Measurements from ENCODE around the gene PTPRE. TPM values are rescaled to one million over a fixed set of nuclear protein-coding genes. Genes with fewer than 3 reads are reported as not detected.

PTPRE gene
- total RNA-seq, 1 donor = 0.09 TPM

- no peak overlapping the region for H3K4me3 ChIP-seq (ENCODE audit: low read depth, low read length)
- DNase-seq (ENCODE audit: low read depth) = no peak
- no peak for TF ChIP-seq CTCF (IDR thresholded peaks at IDR 0.05; ENCODE audit: insufficient read depth, low read length)
These were observed 102.6 kb downstream of the PTPRE start for GRCh38 chr10:128009372-128010126.

GRCh38 chr10:128011059-128011979 lies 104.4 kb downstream of the PTPRE start:
- TF ChIP-seq CTCF (IDR thresholded peaks at IDR 0.05; ENCODE audit: insufficient read depth, low read length) = peak; percentile 98
- DNase-seq (ENCODE audit: low read depth) = peak; percentile 58
- H3K4me3 ChIP-seq (ENCODE audit: low read depth, low read length) = no peak overlapping the region

GRCh38 chr10:128013626-128014025 lies 106.7 kb downstream of the PTPRE start:
- H3K4me3 ChIP-seq (ENCODE audit: low read depth, low read length) = no peak overlapping the region
- no peak for DNase-seq (ENCODE audit: low read depth)
- TF ChIP-seq CTCF (IDR thresholded peaks at IDR 0.05; ENCODE audit: insufficient read depth, low read length) = no peak

- TF ChIP-seq CTCF (IDR thresholded peaks at IDR 0.05; ENCODE audit: insufficient read depth, low read length) = no peak
These were observed 107.3 kb downstream of the PTPRE start for GRCh38 chr10:128014236-128014635.

GRCh38 chr10:128016423-128017060 lies 109.6 kb downstream of the PTPRE start:
- DNase-seq (ENCODE audit: low read depth) = no peak
- no peak overlapping the region for H3K4me3 ChIP-seq (ENCODE audit: low read depth, low read length)
- no peak for TF ChIP-seq CTCF (IDR thresholded peaks at IDR 0.05; ENCODE audit: insufficient read depth, low read length)

More at GRCh38 chr10:128014236-128014635, 107.3 kb downstream of the PTPRE start:
- DNase-seq (ENCODE audit: low read depth) = no peak
- H3K4me3 ChIP-seq (ENCODE audit: low read depth, low read length) = no peak overlapping the region

- no peak overlapping the region for H3K4me3 ChIP-seq (ENCODE audit: low read depth, low read length)
- TF ChIP-seq CTCF (IDR thresholded peaks at IDR 0.05; ENCODE audit: insufficient read depth, low read length) = no peak
- no peak for DNase-seq (ENCODE audit: low read depth)
These were observed 110.9 kb downstream of the PTPRE start for GRCh38 chr10:128017822-128018221.

Data from fibroblast of the aortic adventitia (primary cell).